ENCODE measurements around the gene PRPS1. TPM values are rescaled to one million over a fixed set of nuclear protein-coding genes. Genes with fewer than 3 reads are reported as not detected.

Gene PRPS1
- total and polyA plus RNA-seq, 9 of the 15 experiments (the other 6 are each of a cell fraction or from before 2014, with no cell fraction given), result 47.8 to 175 (median 79.6) TPM

GRCh38 chrX:107662145-107662544, 33.8 kb downstream of the PRPS1 start:
- Histone ChIP-seq H4K20me1 (replicated peaks; ENCODE audit: control insufficient read depth, insufficient read depth, low read length) (peaks cover 5% of the 10 kb centered on the region; the same call in 1 of the 2 replicates), H3K4me3 (no peak overlapping the region), H3K27ac (ENCODE audit: extremely low read depth, low read depth, low read length) (no peak overlapping the region), H3K27me3 (ENCODE audit: control insufficient read depth in 2 of 2, insufficient read depth in 2 of 2, low read length in 2 of 2) (no peaks in the 10 kb centered on the region), H3K36me3 (ENCODE audit: control insufficient read depth, insufficient read depth, low read length) (no peaks in the 10 kb centered on the region), H3K9me3 (replicated peaks; ENCODE audit: control insufficient read depth, insufficient read depth, low read depth, low read length) (no peaks in the 10 kb centered on the region), H3K9ac (ENCODE audit: insufficient read depth in 1 of 2, low read depth in 2 of 2, low read length in 2 of 2) (no peak overlapping the region), H3K4me1 (replicated peaks in 1 of 2; ENCODE audit: control insufficient read depth in 2 of 2, insufficient read depth in 2 of 2, low read length in 2 of 2) (no peaks in the 10 kb centered on the region), H2AFZ (ENCODE audit: low read depth, low read length) (no peak overlapping the region), H3K79me2 (ENCODE audit: control insufficient read depth, insufficient read depth, low read length) (no peaks in the 10 kb centered on the region), H3K4me2 (ENCODE audit: insufficient read depth, low read length) (no peak overlapping the region), H3K9me1 (ENCODE audit: control insufficient read depth, insufficient read depth, low read length) (no peaks in the 10 kb centered on the region)
- no TSS peak for BruUV-seq (replicated peaks)
- TF ChIP-seq NR3C1 (CRISPR knock-in tag; IDR thresholded peaks at IDR 0.05) (no peak), RBM22 (IDR thresholded peaks at IDR 0.05; ENCODE audit: low read depth, low read length, poor library complexity, severe bottlenecking) (no peak), ZNF384 (IDR thresholded peaks at IDR 0.05; ENCODE audit: low read depth, low read length) (no peak)
- WGBS (ENCODE audit: insufficient coverage, low coverage, missing lambda C conversion rate), result 10% methylated on average over 3 of the region's 3 CpGs
- DNase-seq (ENCODE audit: extremely low read depth in 1 of 4, low spot score in 3 of 4), result no peak
- POLR2A ChIA-PET, result no interaction called here
- FAIRE-seq, result no peak
- CTCF ChIA-PET (ENCODE audit: low intra/inter-chr PET ratio), result interaction anchor here (1.8 kb wide), 1 partner anchor 113 kb away, joined by 5 read pairs; the partner anchor contains the start of gene TSC22D3
- intact Hi-C loops (cut with micrococcal nuclease) (no loop called here), in situ Hi-C loops (cut with MboI) (no loop called here)
- ATAC-seq, result no peak

GRCh38 chrX:107662824-107663223, 34.5 kb downstream of the PRPS1 start:
- Histone ChIP-seq H3K4me2 (ENCODE audit: insufficient read depth, low read length) (no peak overlapping the region), H3K4me1 (replicated peaks in 1 of 2; ENCODE audit: control insufficient read depth in 2 of 2, insufficient read depth in 2 of 2, low read length in 2 of 2) (no peaks in the 10 kb centered on the region), H3K36me3 (ENCODE audit: control insufficient read depth, insufficient read depth, low read length) (no peaks in the 10 kb centered on the region), H3K4me3 (no peak overlapping the region), H3K9me1 (ENCODE audit: control insufficient read depth, insufficient read depth, low read length) (no peaks in the 10 kb centered on the region), H2AFZ (ENCODE audit: low read depth, low read length) (no peak overlapping the region), H3K27ac (ENCODE audit: extremely low read depth, low read depth, low read length) (no peak overlapping the region), H3K79me2 (ENCODE audit: control insufficient read depth, insufficient read depth, low read length) (no peaks in the 10 kb centered on the region), H3K27me3 (ENCODE audit: control insufficient read depth in 2 of 2, insufficient read depth in 2 of 2, low read length in 2 of 2) (no peaks in the 10 kb centered on the region), H4K20me1 (replicated peaks; ENCODE audit: control insufficient read depth, insufficient read depth, low read length) (peaks cover 5% of the 10 kb centered on the region; the same call in 1 of the 2 replicates), H3K9ac (ENCODE audit: insufficient read depth in 1 of 2, low read depth in 2 of 2, low read length in 2 of 2) (no peak overlapping the region), H3K9me3 (replicated peaks; ENCODE audit: control insufficient read depth, insufficient read depth, low read depth, low read length) (no peaks in the 10 kb centered on the region)
- in situ Hi-C loops (cut with MboI), result no loop called here
- FAIRE-seq (no peak), ATAC-seq (no peak), DNase-seq (ENCODE audit: extremely low read depth in 1 of 4, low spot score in 3 of 4) (no peak)
- ChIA-PET POLR2A (no interaction called here), CTCF (ENCODE audit: low intra/inter-chr PET ratio) (interaction anchor here (1.8 kb wide), 1 partner anchor 113 kb away, joined by 5 read pairs; the partner anchor contains the start of gene TSC22D3)
- no CpG with 5 or more reads among the region's 5 CpGs for WGBS (ENCODE audit: insufficient coverage, low coverage, missing lambda C conversion rate)
- no TSS peak for BruUV-seq (replicated peaks)
- intact Hi-C loops (cut with micrococcal nuclease), result no loop called here
- TF ChIP-seq ZNF431 (CRISPR knock-in tag; IDR thresholded peaks at IDR 0.05) (no peak), SRF (CRISPR knock-in tag; IDR thresholded peaks at IDR 0.05) (no peak), ZNF395 (CRISPR knock-in tag; IDR thresholded peaks at IDR 0.05) (no peak), SREBF1 (IDR thresholded peaks at IDR 0.05; ENCODE audit: borderline replicate concordance, low read depth, low read length) (no peak), E2F6 (IDR thresholded peaks at IDR 0.05; ENCODE audit: borderline replicate concordance in 1 of 2, extremely low read depth in 1 of 2, insufficient read depth in 1 of 2, insufficient read length in 1 of 2, low read depth in 1 of 2, low read length in 1 of 2, poor library complexity in 1 of 2, severe bottlenecking in 1 of 2) (no peak), TAL1 (IDR thresholded peaks at IDR 0.05) (no peak), NFRKB (IDR thresholded peaks at IDR 0.05; ENCODE audit: low read depth) (no peak), MAX (CRISPR knock-in tag; IDR thresholded peaks at IDR 0.05) (no peak), HIVEP1 (CRISPR knock-in tag; IDR thresholded peaks at IDR 0.05) (no peak), GATAD2B (IDR thresholded peaks at IDR 0.05; ENCODE audit: borderline replicate concordance) (no peak), ZNF121 (CRISPR knock-in tag; conservative IDR thresholded peaks at IDR 0.05) (no peak)
